Fibroblast of mammary gland (primary cell): ENCODE results near the gene TSPAN32.

Source experiments
- DNase-seq: peaks from one replicate; pipeline ENCODE4 v3.0.0-alpha.2; 2010; ENCODE audit warnings: low read depth
- H3K4me3 ChIP-seq: 2 replicates; pipeline ENCODE4 v1.5.1; 2011; ENCODE audit warnings: low read depth, mild to moderate bottlenecking, low read length, moderate library complexity; ENCODE audit not compliant: control insufficient read depth
- CTCF ChIP-seq: conservative IDR thresholded peaks from 2 replicates; pipeline ENCODE4 v1.5.1; 2011; ENCODE audit warnings: low read depth, low read length, inconsistent platforms; ENCODE audit not compliant: control insufficient read depth, insufficient read depth

Gene TSPAN32

GRCh38 chr11:2317354-2318050, 15.7 kb downstream of the TSPAN32 start:
- TF ChIP-seq CTCF: no peak
- H3K4me3 ChIP-seq: no peak overlapping the region
- DNase-seq: no peak

DNA sequence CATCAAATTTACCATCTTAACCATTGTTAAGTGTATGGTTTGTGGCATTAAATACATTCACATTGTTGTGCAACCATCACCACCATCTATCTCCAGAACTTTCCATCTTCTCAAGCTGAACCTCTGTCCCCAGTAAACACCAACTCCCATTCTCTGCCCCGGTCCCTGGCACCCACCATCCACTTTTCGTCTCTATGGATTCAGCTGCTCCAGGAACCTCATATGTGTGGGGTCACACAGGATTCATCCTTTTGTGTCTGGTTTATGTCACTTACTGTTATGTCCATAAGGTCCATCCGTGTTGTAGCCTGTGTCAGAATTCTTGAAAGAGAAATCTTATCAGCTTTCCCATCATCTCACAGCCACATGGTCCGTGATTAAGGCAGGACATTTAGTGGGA, 16.3 kb downstream of the TSPAN32 start:
- H3K4me3 ChIP-seq: no peak overlapping the region
- DNase-seq: no peak
- no peak for TF ChIP-seq CTCF

- no peak for DNase-seq
- TF ChIP-seq CTCF: no peak
Measured at GRCh38 chr11:2318707-2319106, 16.9 kb downstream of the TSPAN32 start.

GRCh38 chr11:2319791-2320472, 18.1 kb downstream of the TSPAN32 start:
- no peak for DNase-seq
- H3K4me3 ChIP-seq: no peak overlapping the region
- TF ChIP-seq CTCF: no peak

More at GRCh38 chr11:2318707-2319106, 16.9 kb downstream of the TSPAN32 start:
- H3K4me3 ChIP-seq: no peak overlapping the region

GRCh38 chr11:2320568-2321310, 18.9 kb downstream of the TSPAN32 start:
- H3K4me3 ChIP-seq: no peak overlapping the region
- DNase-seq: no peak
- TF ChIP-seq CTCF: no peak

GRCh38 chr11:2321311-2321683, 19.5 kb downstream of the TSPAN32 start:
- H3K4me3 ChIP-seq: no peak overlapping the region
- no peak for TF ChIP-seq CTCF

More at GRCh38 chr11:2321311-2321683, 19.5 kb downstream of the TSPAN32 start:
- DNase-seq: no peak
